OCI-LY1 (cell line): ENCODE data around the gene MAPK1.
"Not testable (repeated sequence)": the region's sequence is repeated elsewhere in the genome, so short reads cannot be mapped to it uniquely, and the experiment has no call there.

Source experiments
- H2AFZ ChIP-seq: fragments of 200-600 bp; sonication (generic), shearing (Covaris generic); 2 replicates; pipeline ENCODE4 v1.6.0; 2014; ENCODE audit warnings: antibody characterized with exemption, mild to moderate bottlenecking, low read length
- H3F3A ChIP-seq: fragments of 200-600 bp; sonication (generic), shearing (Covaris generic); 2 replicates; pipeline ENCODE4 v1.6.0; 2014; ENCODE audit warnings: mild to moderate bottlenecking, antibody characterized with exemption, low read length, moderate library complexity; ENCODE audit not compliant: insufficient read depth
- H3K27ac ChIP-seq: fragments of 200-600 bp; sonication (generic); 2 replicates; pipeline ENCODE4 v1.5.1; 2014; ENCODE audit warnings: low read length, mixed run types, mild to moderate bottlenecking, low read depth; ENCODE audit not compliant: poor library complexity, severe bottlenecking
- H3K27me3 ChIP-seq: fragments of 200-600 bp; sonication (generic); 2 replicates; pipeline ENCODE4 v1.6.0; 2014; ENCODE audit warnings: antibody characterized with exemption, mild to moderate bottlenecking, low read length, moderate library complexity; ENCODE audit not compliant: insufficient read depth
- H3K36me3 ChIP-seq: fragments of 200-600 bp; sonication (generic); 2 replicates; pipeline ENCODE4 v1.6.1; 2014; ENCODE audit warnings: mild to moderate bottlenecking, antibody characterized with exemption, low read length, moderate library complexity, mixed read lengths; ENCODE audit not compliant: insufficient read depth
- H3K4me1 ChIP-seq: fragments of 200-600 bp; sonication (generic); 2 replicates; pipeline ENCODE4 v1.5.1; 2014; ENCODE audit warnings: mild to moderate bottlenecking, low read length, moderate library complexity; ENCODE audit not compliant: insufficient read depth, severe bottlenecking
- H3K4me2 ChIP-seq: fragments of 200-600 bp; sonication (generic), shearing (Covaris generic); 2 replicates; pipeline ENCODE4 v1.6.1; 2014; ENCODE audit warnings: low read length
- H3K4me3 ChIP-seq: fragments of 200-600 bp; sonication (generic); 2 replicates; pipeline ENCODE4 v1.5.1; 2014; ENCODE audit warnings: low read length, low read depth, mild to moderate bottlenecking, mixed read lengths; ENCODE audit not compliant: poor library complexity, severe bottlenecking
- H3K79me2 ChIP-seq: fragments of 200-600 bp; shearing (Covaris generic); 2 replicates; pipeline ENCODE4 v1.6.1; 2016; ENCODE audit warnings: mixed run types, low read length, mixed read lengths; ENCODE audit not compliant: insufficient read depth
- H3K9ac ChIP-seq: fragments of 200-600 bp; sonication (generic), shearing (Covaris generic); 2 replicates; pipeline ENCODE4 v1.6.1; 2014; ENCODE audit warnings: mild to moderate bottlenecking, low read length, mixed read lengths
- H3K9me2 ChIP-seq: fragments of 200-600 bp; sonication (generic), shearing (Covaris generic); 2 replicates; pipeline ENCODE4 v1.6.1; 2014; ENCODE audit warnings: low read depth, mild to moderate bottlenecking, low read length, mixed read lengths
- H3K9me3 ChIP-seq: fragments of 200-600 bp; shearing (Covaris generic); 2 replicates; pipeline ENCODE4 v1.6.1; 2014; ENCODE audit warnings: low read length, mixed read lengths
- H4K20me1 ChIP-seq: fragments of 200-600 bp; sonication (generic), shearing (Covaris generic); 2 replicates; pipeline ENCODE4 v1.6.0; 2016; ENCODE audit warnings: mild to moderate bottlenecking, low read length; ENCODE audit not compliant: insufficient read depth
- EZH2 ChIP-seq: fragments of 200-600 bp; sonication (generic), shearing (Covaris generic); IDR thresholded peaks from 2 replicates; pipeline ENCODE4 v1.8.0; 2017; ENCODE audit warnings: borderline replicate concordance, mixed run types, mild to moderate bottlenecking, antibody characterized with exemption, low read length, moderate library complexity, mixed read lengths
- TF ChIP-seq, protein P1 (sequence below): fragments of 200-600 bp; sonication (generic), shearing (Covaris generic); IDR thresholded peaks from 2 replicates; pipeline ENCODE4 v1.5.1; 2017; ENCODE audit warnings: mild to moderate bottlenecking, antibody characterized with exemption, low read length, moderate library complexity, mixed read lengths

MAPK1 gene

DNA sequence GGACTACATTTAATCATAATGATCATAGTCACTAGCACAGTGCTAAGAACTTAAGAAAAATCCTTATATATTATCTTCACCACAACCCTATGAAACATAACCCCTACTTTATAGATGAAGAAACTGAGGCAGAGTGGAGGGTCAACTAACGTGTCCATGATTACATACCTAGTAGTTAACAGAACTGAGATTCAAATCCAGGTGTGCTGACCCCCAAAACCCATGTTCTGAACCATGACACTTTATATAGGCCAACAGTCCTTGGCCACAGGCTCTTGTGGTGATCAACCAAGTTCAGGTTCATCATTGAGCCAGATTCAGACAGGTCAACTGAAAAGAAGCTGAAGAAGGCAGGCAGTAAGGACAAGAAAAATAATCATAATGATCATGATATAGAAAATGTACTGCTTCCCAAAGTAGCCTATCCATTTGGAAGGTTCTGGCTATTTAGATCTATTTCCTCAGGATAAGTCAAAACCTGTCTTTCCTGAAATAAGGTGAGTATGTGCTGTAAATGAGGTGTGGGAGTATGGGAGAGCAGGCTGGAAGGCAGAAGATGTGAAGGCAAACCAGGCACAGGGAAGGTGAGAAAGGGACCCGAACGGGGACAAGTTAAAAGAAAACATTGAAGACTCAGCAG, 39.7 kb downstream of the MAPK1 start:
- Histone ChIP-seq H3K79me2 (peaks cover 99% of the 10 kb centered on the region), H4K20me1 (no peaks in the 10 kb centered on the region; the same call in 1 of the 2 replicates), H3K9ac (no peak overlapping the region), H3K9me3 (0 out of 2 replicates have a peak, but pooled peaks cover 3% of the 10 kb centered on the region), H3K27ac (no peak overlapping the region), H3F3A (no peaks in the 10 kb centered on the region), H2AFZ (no peak overlapping the region), H3K9me2 (no peaks in the 10 kb centered on the region), H3K36me3 (peaks cover 19% of the 10 kb centered on the region), H3K4me2 (no peak overlapping the region), H3K27me3 (no peaks in the 10 kb centered on the region), H3K4me3 (no peak overlapping the region), H3K4me1 (peaks cover 26% of the 10 kb centered on the region)
- TF ChIP-seq, protein P1, sequence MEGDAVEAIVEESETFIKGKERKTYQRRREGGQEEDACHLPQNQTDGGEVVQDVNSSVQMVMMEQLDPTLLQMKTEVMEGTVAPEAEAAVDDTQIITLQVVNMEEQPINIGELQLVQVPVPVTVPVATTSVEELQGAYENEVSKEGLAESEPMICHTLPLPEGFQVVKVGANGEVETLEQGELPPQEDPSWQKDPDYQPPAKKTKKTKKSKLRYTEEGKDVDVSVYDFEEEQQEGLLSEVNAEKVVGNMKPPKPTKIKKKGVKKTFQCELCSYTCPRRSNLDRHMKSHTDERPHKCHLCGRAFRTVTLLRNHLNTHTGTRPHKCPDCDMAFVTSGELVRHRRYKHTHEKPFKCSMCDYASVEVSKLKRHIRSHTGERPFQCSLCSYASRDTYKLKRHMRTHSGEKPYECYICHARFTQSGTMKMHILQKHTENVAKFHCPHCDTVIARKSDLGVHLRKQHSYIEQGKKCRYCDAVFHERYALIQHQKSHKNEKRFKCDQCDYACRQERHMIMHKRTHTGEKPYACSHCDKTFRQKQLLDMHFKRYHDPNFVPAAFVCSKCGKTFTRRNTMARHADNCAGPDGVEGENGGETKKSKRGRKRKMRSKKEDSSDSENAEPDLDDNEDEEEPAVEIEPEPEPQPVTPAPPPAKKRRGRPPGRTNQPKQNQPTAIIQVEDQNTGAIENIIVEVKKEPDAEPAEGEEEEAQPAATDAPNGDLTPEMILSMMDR = no peak
- no peak for TF ChIP-seq EZH2

DNA sequence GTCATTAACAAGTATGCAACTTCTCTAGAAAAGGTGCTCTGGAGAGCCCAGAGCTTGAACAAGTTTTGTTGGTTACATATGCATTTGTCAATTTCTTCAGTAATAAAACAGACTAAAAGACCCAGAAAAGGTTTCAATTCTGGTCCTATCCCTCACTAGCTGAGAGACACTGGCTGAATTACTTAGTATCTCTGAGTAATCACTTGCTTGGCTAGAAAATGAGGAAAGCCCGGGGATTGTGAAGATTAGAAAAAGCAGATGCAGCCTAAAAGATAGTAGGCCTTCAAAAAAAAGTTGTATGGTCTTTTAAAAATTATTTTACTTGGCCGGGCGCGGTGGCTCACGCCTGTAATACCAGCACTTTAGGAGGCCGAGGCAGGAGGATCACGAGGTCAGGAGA, 41.2 kb downstream of the MAPK1 start:
- Histone ChIP-seq H3K9me2 (no peaks in the 10 kb centered on the region), H3F3A (no peaks in the 10 kb centered on the region), H3K4me1 (peaks cover 28% of the 10 kb centered on the region), H3K27me3 (no peaks in the 10 kb centered on the region), H3K27ac (no peak overlapping the region), H2AFZ (no peak overlapping the region), H3K36me3 (peaks cover 11% of the 10 kb centered on the region), H3K9me3 (0 out of 2 replicates have a peak, but pooled peaks cover 3% of the 10 kb centered on the region), H3K9ac (no peak overlapping the region), H3K79me2 (peaks cover 99% of the 10 kb centered on the region), H3K4me2 (no peak overlapping the region), H3K4me3 (no peak overlapping the region), H4K20me1 (no peaks in the 10 kb centered on the region; the same call in 1 of the 2 replicates)
- TF ChIP-seq, protein P1 = no peak
- TF ChIP-seq EZH2 = no peak

DNA sequence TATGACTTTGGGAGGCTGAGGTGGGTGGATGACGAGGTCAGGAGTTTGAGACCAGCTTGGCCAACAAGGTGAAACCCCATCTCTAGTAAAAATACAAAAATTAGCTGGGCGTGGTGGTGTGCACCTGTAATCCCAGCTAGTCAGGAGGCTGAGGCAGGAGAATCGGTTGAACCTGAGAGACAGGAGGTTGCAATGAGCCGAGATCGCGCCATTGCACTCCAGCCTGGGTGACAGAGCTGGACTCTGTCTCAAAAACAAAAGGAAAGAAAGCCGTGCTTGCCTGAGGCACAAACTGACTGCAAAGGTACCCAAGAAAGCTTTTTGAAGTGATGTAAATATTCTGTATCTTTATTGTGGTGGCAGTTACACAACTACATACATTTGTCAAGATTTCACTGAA, 42.5 kb downstream of the MAPK1 start:
- H3K9ac ChIP-seq, H3K4me2 ChIP-seq, H3K27ac ChIP-seq, H3K4me3 ChIP-seq, H3K27me3 ChIP-seq, H3K9me2 ChIP-seq, H2AFZ ChIP-seq, H3F3A ChIP-seq, H3K9me3 ChIP-seq, H4K20me1 ChIP-seq: not testable (repeated sequence)
- H3K36me3 ChIP-seq = peaks cover 11% of the 10 kb centered on the region
- H3K79me2 ChIP-seq = peaks cover 98% of the 10 kb centered on the region
- peaks cover 34% of the 10 kb centered on the region for H3K4me1 ChIP-seq

DNA sequence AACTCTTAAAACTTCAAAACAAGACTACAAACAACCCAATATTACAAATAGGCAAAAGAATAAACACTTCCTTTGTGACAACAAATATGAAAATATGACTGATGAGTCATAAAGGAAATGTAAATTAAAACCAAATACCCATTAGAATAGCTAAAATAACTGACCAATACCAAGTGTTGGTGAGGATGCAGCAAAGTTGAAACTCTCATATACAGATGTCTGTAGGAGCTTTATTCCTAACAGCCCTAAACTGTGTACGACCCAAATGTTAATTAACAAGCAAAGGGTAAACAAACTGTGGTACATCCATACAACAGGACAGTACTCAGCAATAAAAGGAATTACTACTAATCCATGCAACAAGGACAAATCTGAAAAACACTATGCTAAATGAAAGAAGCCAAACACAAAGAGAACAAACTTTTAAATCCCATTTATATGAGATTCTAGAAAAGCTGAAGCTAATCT, 43.0 kb downstream of the MAPK1 start:
- no peak overlapping the region for H2AFZ ChIP-seq
- H3K27ac ChIP-seq = no peak overlapping the region
- TF ChIP-seq, protein P1 = no peak
- no peak for TF ChIP-seq EZH2
- no peak overlapping the region for H3K4me2 ChIP-seq
- peaks cover 39% of the 10 kb centered on the region for H3K4me1 ChIP-seq
- H4K20me1 ChIP-seq = no peaks in the 10 kb centered on the region
- no peaks in the 10 kb centered on the region for H3K27me3 ChIP-seq
- H3K9ac ChIP-seq = no peak overlapping the region
- no peaks in the 10 kb centered on the region for H3K9me2 ChIP-seq
- no peak overlapping the region for H3K4me3 ChIP-seq
- peaks cover 97% of the 10 kb centered on the region for H3K79me2 ChIP-seq
- peaks cover 11% of the 10 kb centered on the region for H3K36me3 ChIP-seq
- no peaks in the 10 kb centered on the region for H3F3A ChIP-seq
- H3K9me3 ChIP-seq = 0 out of 2 replicates have a peak, but pooled peaks cover 3% of the 10 kb centered on the region
